Neural progenitor cell (in vitro differentiated cells): ENCODE data around the gene ZDHHC19.

Source experiments
- EZH2phosphoT487 ChIP-seq: fragments of 200-600 bp; sonication (generic); IDR thresholded peaks from 2 replicates; pipeline ENCODE4 v1.6.1; 2017; ENCODE audit warnings: antibody characterized with exemption
- TF ChIP-seq, protein P1 (sequence below): fragments of 200-600 bp; sonication (generic); IDR thresholded peaks from 2 replicates; pipeline ENCODE4 v1.5.1; 2017; ENCODE audit warnings: antibody characterized with exemption, mild to moderate bottlenecking

- TF ChIP-seq, protein P1, sequence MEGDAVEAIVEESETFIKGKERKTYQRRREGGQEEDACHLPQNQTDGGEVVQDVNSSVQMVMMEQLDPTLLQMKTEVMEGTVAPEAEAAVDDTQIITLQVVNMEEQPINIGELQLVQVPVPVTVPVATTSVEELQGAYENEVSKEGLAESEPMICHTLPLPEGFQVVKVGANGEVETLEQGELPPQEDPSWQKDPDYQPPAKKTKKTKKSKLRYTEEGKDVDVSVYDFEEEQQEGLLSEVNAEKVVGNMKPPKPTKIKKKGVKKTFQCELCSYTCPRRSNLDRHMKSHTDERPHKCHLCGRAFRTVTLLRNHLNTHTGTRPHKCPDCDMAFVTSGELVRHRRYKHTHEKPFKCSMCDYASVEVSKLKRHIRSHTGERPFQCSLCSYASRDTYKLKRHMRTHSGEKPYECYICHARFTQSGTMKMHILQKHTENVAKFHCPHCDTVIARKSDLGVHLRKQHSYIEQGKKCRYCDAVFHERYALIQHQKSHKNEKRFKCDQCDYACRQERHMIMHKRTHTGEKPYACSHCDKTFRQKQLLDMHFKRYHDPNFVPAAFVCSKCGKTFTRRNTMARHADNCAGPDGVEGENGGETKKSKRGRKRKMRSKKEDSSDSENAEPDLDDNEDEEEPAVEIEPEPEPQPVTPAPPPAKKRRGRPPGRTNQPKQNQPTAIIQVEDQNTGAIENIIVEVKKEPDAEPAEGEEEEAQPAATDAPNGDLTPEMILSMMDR: no peak
- no peak for TF ChIP-seq EZH2phosphoT487
Observed at GRCh38 chr3:196216681-196217211, 5.5 kb upstream of the ZDHHC19 start.
